GM13976 (cell line): ENCODE data around the gene SMIM22.
A peak's percentile ranks its signal among the peaks of the same experiment; 100 is the strongest.

Experiments used
- DNase-seq: peaks from one replicate; pipeline ENCODE4 v3.0.0; 2012; ENCODE audit warnings: low spot score
- in situ Hi-C: fragments of 300-500 bp; cut with MboI; formaldehyde crosslinking; loops from one replicate; pipeline ENCODE4 v1.12.0; 2022; ENCODE audit warnings: low sequenced_read_pairs, mixed read lengths, inconsistent platforms; ENCODE audit not compliant: unreplicated experiment
- TF ChIP-seq, protein P1 (sequence below): IDR thresholded peaks from 2 replicates; pipeline ENCODE4 v1.5.1; 2012; ENCODE audit warnings: borderline replicate concordance, mild to moderate bottlenecking; ENCODE audit not compliant: insufficient read depth; ENCODE audit errors: extremely low read depth, missing control alignments, control extremely low read depth

Gene SMIM22

GRCh38 chr16:4799171-4799855 lies 4.1 kb downstream of the SMIM22 start:
- DNase-seq = no peak
- in situ Hi-C loops = no loop called here
- TF ChIP-seq, protein P1, sequence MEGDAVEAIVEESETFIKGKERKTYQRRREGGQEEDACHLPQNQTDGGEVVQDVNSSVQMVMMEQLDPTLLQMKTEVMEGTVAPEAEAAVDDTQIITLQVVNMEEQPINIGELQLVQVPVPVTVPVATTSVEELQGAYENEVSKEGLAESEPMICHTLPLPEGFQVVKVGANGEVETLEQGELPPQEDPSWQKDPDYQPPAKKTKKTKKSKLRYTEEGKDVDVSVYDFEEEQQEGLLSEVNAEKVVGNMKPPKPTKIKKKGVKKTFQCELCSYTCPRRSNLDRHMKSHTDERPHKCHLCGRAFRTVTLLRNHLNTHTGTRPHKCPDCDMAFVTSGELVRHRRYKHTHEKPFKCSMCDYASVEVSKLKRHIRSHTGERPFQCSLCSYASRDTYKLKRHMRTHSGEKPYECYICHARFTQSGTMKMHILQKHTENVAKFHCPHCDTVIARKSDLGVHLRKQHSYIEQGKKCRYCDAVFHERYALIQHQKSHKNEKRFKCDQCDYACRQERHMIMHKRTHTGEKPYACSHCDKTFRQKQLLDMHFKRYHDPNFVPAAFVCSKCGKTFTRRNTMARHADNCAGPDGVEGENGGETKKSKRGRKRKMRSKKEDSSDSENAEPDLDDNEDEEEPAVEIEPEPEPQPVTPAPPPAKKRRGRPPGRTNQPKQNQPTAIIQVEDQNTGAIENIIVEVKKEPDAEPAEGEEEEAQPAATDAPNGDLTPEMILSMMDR = no peak

DNA sequence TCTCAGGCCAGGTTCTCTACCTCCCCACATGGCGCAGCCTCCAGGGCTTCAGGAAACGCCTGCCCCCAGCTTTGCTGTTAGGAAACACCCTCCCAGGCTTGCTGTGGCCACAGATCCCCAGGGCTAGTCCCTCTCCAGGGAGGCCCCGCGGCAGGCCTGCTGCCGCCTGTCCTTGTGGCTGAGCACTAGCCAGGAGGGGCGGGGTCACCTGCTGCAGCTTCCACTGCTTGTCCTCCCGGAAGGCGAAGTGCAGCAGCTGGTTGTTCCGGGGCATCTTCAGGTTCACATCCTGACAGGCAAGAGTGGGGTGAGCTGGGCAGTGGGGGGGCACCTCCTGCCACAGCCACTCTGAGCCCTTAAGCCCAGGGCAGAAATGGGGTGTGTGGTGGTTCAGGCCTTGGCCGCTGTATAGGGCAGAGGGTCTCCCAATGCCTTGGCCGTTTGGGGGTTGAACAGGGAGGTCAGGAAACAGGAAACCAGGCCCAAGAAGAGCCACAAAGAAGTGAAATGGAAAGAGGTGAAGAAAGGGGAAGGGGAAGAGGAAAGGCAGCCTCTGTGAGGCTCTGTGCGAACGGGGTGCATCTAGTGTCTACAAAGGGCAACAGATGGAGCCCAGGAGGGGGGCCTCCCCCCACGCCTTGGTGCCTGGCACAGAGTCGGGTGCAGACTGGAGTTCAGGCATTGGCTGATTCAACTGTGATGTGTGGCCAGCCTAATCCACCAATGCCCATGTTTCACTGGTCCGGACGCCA lies 5.3 kb downstream of the SMIM22 start:
- in situ Hi-C loops = no loop called here
- TF ChIP-seq, protein P1 = no peak
- peak; percentile 56 for DNase-seq

DNA sequence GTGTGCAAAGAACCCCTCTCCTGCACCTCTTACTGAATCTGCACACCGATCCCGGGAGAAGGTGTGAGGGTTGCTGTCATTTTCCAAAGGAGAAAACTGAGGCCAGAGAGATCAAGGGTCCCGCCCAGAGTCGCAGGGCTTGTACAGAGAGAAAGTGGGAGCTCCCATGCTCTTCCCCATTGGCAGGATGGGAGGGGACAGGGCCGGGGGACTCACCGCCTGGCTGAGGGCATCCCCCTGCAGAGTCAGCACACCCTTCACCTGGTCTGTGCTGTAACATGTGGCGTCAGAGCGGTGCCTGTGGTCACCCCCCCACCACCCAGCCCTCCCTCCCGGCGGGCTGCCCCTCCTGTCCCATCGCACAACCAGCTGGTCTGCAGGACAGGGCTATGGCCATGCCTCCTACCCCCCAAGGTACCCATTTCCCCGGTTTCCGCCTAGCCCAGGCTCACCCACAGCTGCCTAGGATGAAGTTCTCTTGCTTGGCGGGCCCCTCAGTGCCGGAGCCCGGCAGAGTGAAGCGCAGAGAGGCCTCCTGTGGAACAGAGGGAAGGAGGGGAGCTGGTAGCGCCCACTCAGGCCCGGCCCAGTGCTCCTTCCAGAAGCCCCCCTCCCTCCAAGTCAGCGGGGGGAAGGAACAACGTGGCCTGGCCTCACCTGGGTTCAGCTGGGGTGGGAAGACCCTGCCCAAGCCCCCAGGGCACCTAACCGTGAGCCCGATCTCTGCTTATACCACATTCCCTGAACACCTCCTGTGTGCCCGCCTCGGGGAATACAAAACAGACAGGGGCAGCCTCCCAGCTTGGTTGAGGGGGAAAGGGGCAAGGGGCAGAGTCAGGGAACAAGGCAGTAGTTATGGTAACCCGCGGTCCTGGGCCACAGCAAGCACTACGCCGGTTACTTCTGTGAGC lies 6.1 kb downstream of the SMIM22 start:
- no peak for DNase-seq
- TF ChIP-seq, protein P1 = no peak
- in situ Hi-C loops = no loop called here

- DNase-seq = peak; percentile 86
- in situ Hi-C loops = no loop called here
- TF ChIP-seq, protein P1 = no peak
These were observed 6.9 kb downstream of the SMIM22 start, which contains the start of gene ROGDI for GRCh38 chr16:4801962-4802658. TSS of gene ROGDI (minus strand) at chr16:4802633. CDS start at chr16:4802571, 62 bp downstream.

GRCh38 chr16:4802659-4803287 lies 7.6 kb downstream of the SMIM22 start:
- TF ChIP-seq, protein P1 = no peak
- DNase-seq = peak; percentile 98
- in situ Hi-C loops = no loop called here
